ENCODE measurements around the gene CCT3.
"Not testable (repeated sequence)": the region's sequence is repeated elsewhere in the genome, so short reads cannot be mapped to it uniquely, and the experiment has no call there.

CCT3 gene

GRCh38 chr1:156347331-156347730, 9.2 kb upstream of the CCT3 start:
- H3K4me1 ChIP-seq (ENCODE audit: control insufficient read depth, insufficient read depth, low read length): no peaks in the 10 kb centered on the region

GRCh38 chr1:156346636-156347035, 8.5 kb upstream of the CCT3 start:
- H3K9me3 ChIP-seq (ENCODE audit: control insufficient read depth, insufficient read depth, low read depth, low read length): no peaks in the 10 kb centered on the region
- H3K4me1 ChIP-seq (ENCODE audit: control insufficient read depth, insufficient read depth, low read length): no peaks in the 10 kb centered on the region
- H3K9ac ChIP-seq (ENCODE audit: low read length): no peak overlapping the region
- no peaks in the 10 kb centered on the region for H3K36me3 ChIP-seq (ENCODE audit: control insufficient read depth, insufficient read depth, low read length)
- no peaks in the 10 kb centered on the region for H3K27me3 ChIP-seq (ENCODE audit: control insufficient read depth, insufficient read depth, low read length)
- no peak overlapping the region for H3K27ac ChIP-seq (ENCODE audit: low read depth, low read length)
- H3K4me3 ChIP-seq (ENCODE audit: low read depth, low read length): no peak overlapping the region

More at GRCh38 chr1:156347331-156347730, 9.2 kb upstream of the CCT3 start:
- Histone ChIP-seq H3K4me3 (ENCODE audit: low read depth, low read length) (no peak overlapping the region), H3K27ac (ENCODE audit: low read depth, low read length) (no peak overlapping the region), H3K9me3 (ENCODE audit: control insufficient read depth, insufficient read depth, low read depth, low read length) (no peaks in the 10 kb centered on the region), H3K36me3 (ENCODE audit: control insufficient read depth, insufficient read depth, low read length) (no peaks in the 10 kb centered on the region), H3K27me3 (ENCODE audit: control insufficient read depth, insufficient read depth, low read length) (no peaks in the 10 kb centered on the region), H3K9ac (ENCODE audit: low read length) (no peak overlapping the region)

- H3K9ac ChIP-seq (ENCODE audit: low read length); H3K36me3 ChIP-seq (ENCODE audit: control insufficient read depth, insufficient read depth, low read length); H3K9me3 ChIP-seq (ENCODE audit: control insufficient read depth, insufficient read depth, low read depth, low read length); H3K27me3 ChIP-seq (ENCODE audit: control insufficient read depth, insufficient read depth, low read length); H3K4me1 ChIP-seq (ENCODE audit: control insufficient read depth, insufficient read depth, low read length); H3K27ac ChIP-seq (ENCODE audit: low read depth, low read length); H3K4me3 ChIP-seq (ENCODE audit: low read depth, low read length): not testable (repeated sequence)
These were observed 7.9 kb upstream of the CCT3 start for GRCh38 chr1:156346035-156346434.

- no peaks in the 10 kb centered on the region for H3K27me3 ChIP-seq (ENCODE audit: control insufficient read depth, insufficient read depth, low read length)
These were observed 6.3 kb upstream of the CCT3 start for GRCh38 chr1:156344409-156344808.

GRCh38 chr1:156342166-156342955, 4.3 kb upstream of the CCT3 start:
- Histone ChIP-seq H3K9ac (ENCODE audit: low read length) (no peak overlapping the region), H3K36me3 (ENCODE audit: control insufficient read depth, insufficient read depth, low read length) (no peaks in the 10 kb centered on the region; the same call in 1 of the 2 replicates), H3K4me3 (ENCODE audit: low read depth, low read length) (no peak overlapping the region), H3K27ac (ENCODE audit: low read depth, low read length) (no peak overlapping the region), H3K9me3 (ENCODE audit: control insufficient read depth, insufficient read depth, low read depth, low read length) (no peaks in the 10 kb centered on the region), H3K4me1 (ENCODE audit: control insufficient read depth, insufficient read depth, low read length) (no peaks in the 10 kb centered on the region), H3K27me3 (ENCODE audit: control insufficient read depth, insufficient read depth, low read length) (no peaks in the 10 kb centered on the region)

More at GRCh38 chr1:156344409-156344808, 6.3 kb upstream of the CCT3 start:
- Histone ChIP-seq H3K4me3 (ENCODE audit: low read depth, low read length) (no peak overlapping the region), H3K36me3 (ENCODE audit: control insufficient read depth, insufficient read depth, low read length) (no peaks in the 10 kb centered on the region), H3K9ac (ENCODE audit: low read length) (no peak overlapping the region), H3K4me1 (ENCODE audit: control insufficient read depth, insufficient read depth, low read length) (no peaks in the 10 kb centered on the region), H3K9me3 (ENCODE audit: control insufficient read depth, insufficient read depth, low read depth, low read length) (no peaks in the 10 kb centered on the region), H3K27ac (ENCODE audit: low read depth, low read length) (no peak overlapping the region)

- Histone ChIP-seq H3K27ac (ENCODE audit: low read depth, low read length) (peak overlapping the region; percentile 10; the same call in 1 of the 2 replicates), H3K4me3 (ENCODE audit: low read depth, low read length) (peak overlapping the region; percentile 72), H3K9me3 (ENCODE audit: control insufficient read depth, insufficient read depth, low read depth, low read length) (no peaks in the 10 kb centered on the region), H3K4me1 (ENCODE audit: control insufficient read depth, insufficient read depth, low read length) (peaks cover 3% of the 10 kb centered on the region; the same call in 1 of the 2 replicates), H3K9ac (ENCODE audit: low read length) (peak overlapping the region; percentile 95), H3K36me3 (ENCODE audit: control insufficient read depth, insufficient read depth, low read length) (peaks cover 37% of the 10 kb centered on the region), H3K27me3 (ENCODE audit: control insufficient read depth, insufficient read depth, low read length) (no peaks in the 10 kb centered on the region)
These were observed 258 bp downstream of the CCT3 start for GRCh38 chr1:156337888-156338179.

- H3K9me3 ChIP-seq (ENCODE audit: control insufficient read depth, insufficient read depth, low read depth, low read length): no peaks in the 10 kb centered on the region
- H3K4me3 ChIP-seq (ENCODE audit: low read depth, low read length): peak overlapping the region; percentile 72
- peak overlapping the region; percentile 10; the same call in 1 of the 2 replicates for H3K27ac ChIP-seq (ENCODE audit: low read depth, low read length)
- H3K27me3 ChIP-seq (ENCODE audit: control insufficient read depth, insufficient read depth, low read length): no peaks in the 10 kb centered on the region
- H3K36me3 ChIP-seq (ENCODE audit: control insufficient read depth, insufficient read depth, low read length): peaks cover 42% of the 10 kb centered on the region
- peak overlapping the region; percentile 95 for H3K9ac ChIP-seq (ENCODE audit: low read length)
- H3K4me1 ChIP-seq (ENCODE audit: control insufficient read depth, insufficient read depth, low read length): peaks cover 3% of the 10 kb centered on the region; the same call in 1 of the 2 replicates
These were observed 822 bp downstream of the CCT3 start for GRCh38 chr1:156337052-156337887.

- peaks cover 52% of the 10 kb centered on the region for H3K36me3 ChIP-seq (ENCODE audit: control insufficient read depth, insufficient read depth, low read length)
- no peaks in the 10 kb centered on the region for H3K9me3 ChIP-seq (ENCODE audit: control insufficient read depth, insufficient read depth, low read depth, low read length)
- H3K27ac ChIP-seq (ENCODE audit: low read depth, low read length): no peak overlapping the region
- peak overlapping the region; percentile 72 for H3K4me3 ChIP-seq (ENCODE audit: low read depth, low read length)
- H3K27me3 ChIP-seq (ENCODE audit: control insufficient read depth, insufficient read depth, low read length): no peaks in the 10 kb centered on the region
- peaks cover 3% of the 10 kb centered on the region; the same call in 1 of the 2 replicates for H3K4me1 ChIP-seq (ENCODE audit: control insufficient read depth, insufficient read depth, low read length)
- no peak overlapping the region for H3K9ac ChIP-seq (ENCODE audit: low read length)
These were observed 1.9 kb downstream of the CCT3 start for GRCh38 chr1:156336242-156336641.

GRCh38 chr1:156323179-156323578, 14.9 kb downstream of the CCT3 start:
- H3K27ac ChIP-seq (ENCODE audit: low read depth, low read length); H3K4me3 ChIP-seq (ENCODE audit: low read depth, low read length); H3K9me3 ChIP-seq (ENCODE audit: control insufficient read depth, insufficient read depth, low read depth, low read length); H3K27me3 ChIP-seq (ENCODE audit: control insufficient read depth, insufficient read depth, low read length); H3K4me1 ChIP-seq (ENCODE audit: control insufficient read depth, insufficient read depth, low read length); H3K9ac ChIP-seq (ENCODE audit: low read length): not testable (repeated sequence)
- peaks cover 83% of the 10 kb centered on the region for H3K36me3 ChIP-seq (ENCODE audit: control insufficient read depth, insufficient read depth, low read length)

- H3K27ac ChIP-seq (ENCODE audit: low read depth, low read length): no peak overlapping the region
- no peaks in the 10 kb centered on the region for H3K27me3 ChIP-seq (ENCODE audit: control insufficient read depth, insufficient read depth, low read length)
- no peak overlapping the region for H3K4me3 ChIP-seq (ENCODE audit: low read depth, low read length)
- no peak overlapping the region for H3K9ac ChIP-seq (ENCODE audit: low read length)
- peaks cover 92% of the 10 kb centered on the region for H3K36me3 ChIP-seq (ENCODE audit: control insufficient read depth, insufficient read depth, low read length)
- no peaks in the 10 kb centered on the region for H3K9me3 ChIP-seq (ENCODE audit: control insufficient read depth, insufficient read depth, low read depth, low read length)
- no peaks in the 10 kb centered on the region for H3K4me1 ChIP-seq (ENCODE audit: control insufficient read depth, insufficient read depth, low read length)
These were observed 17.5 kb downstream of the CCT3 start for GRCh38 chr1:156320560-156320959.

- H3K27me3 ChIP-seq (ENCODE audit: control insufficient read depth, insufficient read depth, low read length): no peaks in the 10 kb centered on the region
- H3K36me3 ChIP-seq (ENCODE audit: control insufficient read depth, insufficient read depth, low read length): peaks cover 92% of the 10 kb centered on the region
- H3K27ac ChIP-seq (ENCODE audit: low read depth, low read length): no peak overlapping the region
- no peak overlapping the region for H3K4me3 ChIP-seq (ENCODE audit: low read depth, low read length)
- H3K4me1 ChIP-seq (ENCODE audit: control insufficient read depth, insufficient read depth, low read length): no peaks in the 10 kb centered on the region
- no peak overlapping the region for H3K9ac ChIP-seq (ENCODE audit: low read length)
- no peaks in the 10 kb centered on the region for H3K9me3 ChIP-seq (ENCODE audit: control insufficient read depth, insufficient read depth, low read depth, low read length)
These were observed 18.4 kb downstream of the CCT3 start for GRCh38 chr1:156319664-156320063.
